GM12878 (cell line): ENCODE measurements around the gene SLC25A46. TPM values are rescaled to one million over a fixed set of nuclear protein-coding genes. Genes with fewer than 3 reads are reported as not detected.

Experiments used
- ATAC-seq: fragments of 200-7000 bp; cut with Tn5 transposase; 3 replicates; pipeline ENCODE4 v1.9.1; 2020; ENCODE audit warnings: mild to moderate bottlenecking, moderate library complexity
- BruUV-seq: library from RNA; stranded (reverse); fragments of 400-500 nt; replicated peaks from 2 replicates; lab custom pipeline; 2021; lab: Mats Ljungman, UMichigan
- CTCF ChIA-PET: fragments of 300-600 bp; sonication (Branson Sonifier 250); formaldehyde crosslinking; extraction: SDS; loops from one replicate; lab custom pipeline; 2021; ENCODE audit warnings: inconsistent platforms; lab: Yijun Ruan, JAX
- POLR2A ChIA-PET: fragments of 350-600 bp; formaldehyde crosslinking; extraction: SDS; loops from one replicate; lab custom pipeline; 2021; ENCODE audit warnings: inconsistent platforms; lab: Charles Lee
- RAD21 ChIA-PET: fragments of 300-600 bp; sonication (Branson Sonifier 250); formaldehyde crosslinking; loops from one replicate; lab custom pipeline; 2023; ENCODE audit warnings: antibody characterized with exemption; ENCODE audit not compliant: unreplicated experiment; lab: Charles Lee
- SMC1A ChIA-PET: fragments of 300-600 bp; sonication (Branson Sonifier 250); formaldehyde crosslinking; loops from one replicate; lab custom pipeline; 2023; ENCODE audit not compliant: unreplicated experiment, uncharacterized antibody; lab: Charles Lee
- DNase-seq: peaks from one replicate; pipeline ENCODE4 v3.0.0-alpha.2; 2011; ENCODE audit warnings: low read depth, low spot score
- FAIRE-seq: peaks from 3 replicates; lab custom pipeline; 2011; peaks lifted over from hg19 to GRCh38; lab: Jason Lieb, UNC
- H2AFZ ChIP-seq: 2 replicates; pipeline ENCODE4 v1.6.0; 2011; ENCODE audit warnings: low read depth, low read length, control low read depth; ENCODE audit not compliant: control insufficient read depth
- H3K27ac ChIP-seq: 2 replicates; pipeline ENCODE4 v1.5.1; 2011; ENCODE audit warnings: control low read depth; ENCODE audit not compliant: control insufficient read depth, insufficient read depth
- H3K27me3 ChIP-seq, 2 experiments: replicated peaks in 1 of 2; 2 replicates each; pipeline versions ENCODE4 v1.6.0 to v1.6.1; 2011; ENCODE audit warnings: low read length in 1 of 2; ENCODE audit not compliant: control insufficient read depth in 2 of 2, insufficient read depth in 2 of 2
- H3K36me3 ChIP-seq, 2 experiments: 2 replicates each; pipeline ENCODE4 v1.5.1; 2011; ENCODE audit warnings: low read length in 1 of 2; ENCODE audit not compliant: control insufficient read depth in 2 of 2, insufficient read depth in 2 of 2
- H3K4me1 ChIP-seq: 2 replicates; pipeline ENCODE4 v1.6.1; 2011; ENCODE audit warnings: mild to moderate bottlenecking, low read length, moderate library complexity, mixed read lengths; ENCODE audit not compliant: control insufficient read depth, insufficient read depth
- H3K4me2 ChIP-seq: 2 replicates; pipeline ENCODE4 v1.6.0; 2011; ENCODE audit warnings: control low read depth; ENCODE audit not compliant: control insufficient read depth, insufficient read depth
- H3K4me3 ChIP-seq: fragments of 200-600 bp; sonication (generic); 2 replicates; pipeline ENCODE4 v1.5.1; 2016
- H3K79me2 ChIP-seq: 2 replicates; pipeline ENCODE4 v1.6.0; 2011; ENCODE audit warnings: low read length; ENCODE audit not compliant: control insufficient read depth, insufficient read depth
- H3K9ac ChIP-seq: 2 replicates; pipeline ENCODE4 v1.8.0; 2011; ENCODE audit warnings: low read length, control low read depth, mixed read lengths; ENCODE audit not compliant: control insufficient read depth, insufficient read depth
- H3K9me3 ChIP-seq: replicated peaks from 3 replicates; pipeline ENCODE4 v1.5.1; 2011; ENCODE audit warnings: mild to moderate bottlenecking, low read length; ENCODE audit not compliant: control insufficient read depth, insufficient read depth
- H4K20me1 ChIP-seq: 2 replicates; pipeline ENCODE4 v1.6.0; 2011; ENCODE audit not compliant: control insufficient read depth, insufficient read depth
- ASH2L ChIP-seq: fragments of 300-600, 200-600 bp; sonication (generic); IDR thresholded peaks from 2 replicates; pipeline ENCODE4 v1.6.1; 2017; ENCODE audit warnings: low read depth, mild to moderate bottlenecking, borderline replicate concordance
- BACH1 ChIP-seq: fragments of 450-650 bp; IDR thresholded peaks from 2 replicates; pipeline ENCODE4 v1.6.1; 2017; ENCODE audit warnings: mild to moderate bottlenecking, borderline replicate concordance
- BMI1 ChIP-seq: fragments of 450-650 bp; IDR thresholded peaks from 2 replicates; pipeline ENCODE4 v1.6.1; 2016; ENCODE audit warnings: mild to moderate bottlenecking, moderate library complexity, borderline replicate concordance
- ETV6 ChIP-seq, 2 experiments: fragments of 450-650 bp in 1 of 2; IDR thresholded peaks in 1 of 2; conservative IDR thresholded peaks in 1 of 2; 2 replicates each; pipeline ENCODE4 v1.6.1; 2014; ENCODE audit warnings: antibody characterized with exemption in 1 of 2, borderline replicate concordance in 1 of 2, low read depth in 1 of 2, mild to moderate bottlenecking in 1 of 2, moderate library complexity in 1 of 2
- HDAC2 ChIP-seq: fragments of 200-600 bp; sonication (generic); IDR thresholded peaks from 2 replicates; pipeline ENCODE4 v1.6.1; 2017
- IRF4 ChIP-seq: IDR thresholded peaks from 2 replicates; pipeline ENCODE4 v1.6.1; 2011; ENCODE audit warnings: low read depth, low read length
- JUNB ChIP-seq: IDR thresholded peaks from 2 replicates; pipeline ENCODE4 v1.6.1; 2016; ENCODE audit warnings: antibody characterized with exemption, mild to moderate bottlenecking
- MEF2B ChIP-seq: fragments of 450-650 bp; IDR thresholded peaks from 2 replicates; pipeline ENCODE4 v1.6.1; 2018; ENCODE audit warnings: mild to moderate bottlenecking, moderate library complexity; ENCODE audit not compliant: partially characterized antibody, poor library complexity, severe bottlenecking
- MTA3 ChIP-seq: IDR thresholded peaks from 2 replicates; pipeline ENCODE4 v1.6.1; 2012; ENCODE audit warnings: low read length, inconsistent platforms, borderline replicate concordance
- NFIC ChIP-seq: IDR thresholded peaks from 2 replicates; pipeline ENCODE4 v1.6.1; 2012; ENCODE audit warnings: low read depth, mild to moderate bottlenecking, inconsistent platforms, low read length, moderate library complexity
- PML ChIP-seq: IDR thresholded peaks from 2 replicates; pipeline ENCODE4 v1.6.1; 2012; ENCODE audit warnings: low read length, inconsistent platforms
- POU2F2 ChIP-seq: IDR thresholded peaks from 3 replicates; pipeline ENCODE4 v1.6.1; 2011; ENCODE audit warnings: low read depth, mild to moderate bottlenecking, low read length, borderline replicate concordance
- RAD51 ChIP-seq: fragments of 450-650 bp; IDR thresholded peaks from 2 replicates; pipeline ENCODE4 v1.6.1; 2016; ENCODE audit warnings: moderate library complexity, mild to moderate bottlenecking, inconsistent platforms
- TBL1XR1 ChIP-seq: IDR thresholded peaks from 2 replicates; pipeline ENCODE4 v1.6.1; 2012; ENCODE audit warnings: low read depth, low read length, improper control_type of control experiment
- TCF7 ChIP-seq: IDR thresholded peaks from 2 replicates; pipeline ENCODE4 v1.6.1; 2014; ENCODE audit warnings: antibody characterized with exemption, borderline replicate concordance
- ZZZ3 ChIP-seq: IDR thresholded peaks from 2 replicates; pipeline ENCODE4 v1.6.1; 2011; ENCODE audit warnings: low read depth; ENCODE audit not compliant: control insufficient read depth, insufficient read length
- WGBS: methylation state at CpG from one replicate; pipeline ENCODE4 v1.1.6; 2016; ENCODE audit warnings: low lambda C conversion rate; ENCODE audit not compliant: insufficient replicate concordance, insufficient coverage; ENCODE audit errors: missing lambda C conversion rate; 5-methylcytosine and 5-hydroxymethylcytosine counted together
- in situ Hi-C: fragments of 300-500 bp; cut with MboI; formaldehyde crosslinking; loops from 9 replicates; pipeline ENCODE4 v1.14.3; 2018; ENCODE audit warnings: mixed read lengths
- intact Hi-C: fragments of 100-400 bp; cut with micrococcal nuclease; formaldehyde crosslinking; loops from one replicate; pipeline ENCODE4 v1.14.2; 2022; ENCODE audit not compliant: unreplicated experiment
- polyA plus RNA-seq, 11 experiments: library from polyadenylated mRNA; depleted of rRNA in 4 of 11; unstranded in 6 of 11; stranded (reverse) in 5 of 11; fragments of >200 nt; fragmentation: Nextera tagmentation in 4 of 11; fragmentation: Illumina TruSeq in 1 of 11; extraction: Ambion mirVana in 4 of 11; extraction: Trizol in 1 of 11; gene quantifications; 1 replicate in 1 of 11; 2 replicates in 10 of 11; pipeline versions ENCODE4 v1.2.1 to v1.2.3, GENCODE V29; 2011 to 2016; ENCODE audit warnings: inconsistent platforms in 2 of 11, missing spikeins in 2 of 11, low read depth in 1 of 11
- total RNA-seq, 4 experiments: library from RNA; depleted of rRNA in 3 of 4; stranded (reverse); fragments of >200 nt in 3 of 4; fragmentation: Illumina TruSeq in 1 of 4; extraction: Trizol in 1 of 4; gene quantifications; 2 replicates each; pipeline versions ENCODE4 v1.2.1 to v1.2.3, GENCODE V29; 2013 to 2021
- TF ChIP-seq, protein P1 (sequence below): fragments of 450-650 bp; formaldehyde crosslinking; IDR thresholded peaks from 2 replicates; pipeline ENCODE4 v1.5.0; 2022; ENCODE audit warnings: mild to moderate bottlenecking, missing genetic modification characterization

The SLC25A46 gene
- total and polyA plus RNA-seq, 10 of the 15 experiments (the other 5 are each of a cell fraction or from before 2014, with no cell fraction given) = 18.0 to 89.6 (median 68.2) TPM

GRCh38 chr5:110751902-110752762 lies 13.3 kb downstream of the SLC25A46 start:
- CTCF ChIA-PET = interaction anchor here (0.9 to 4.6 kb wide), 2 partner anchors 13 to 488 kb away, joined by 4 to 33 read pairs; partner anchors contain the start of gene SLC25A46
- TF ChIP-seq BMI1 (peak; percentile 94), MTA3 (peak; percentile 68; the same call in 1 of the 2 replicates), IRF4 (peak; percentile 95), TCF7 (peak; percentile 52; the same call in 1 of the 2 replicates), JUNB (peak; percentile 93), NFIC (peak; percentile 98), PML (peak; percentile 84), RAD51 (0 out of 2 replicates have a peak, but pooled peaks have one; percentile 51), ZZZ3 (no peak), TBL1XR1 (peak; percentile 74; the same call in 1 of the 2 replicates), POU2F2 (peak; percentile 96), BACH1 (peak; percentile 61; the same call in 1 of the 2 replicates), ETV6 (conservative IDR thresholded peaks at IDR 0.05 in 1 of 2, IDR thresholded peaks at IDR 0.05 in 1 of 2; ENCODE audit: borderline replicate concordance in 1 of 2, low read depth in 1 of 2) (0 out of 4 replicates have a peak, but pooled peaks of 1 of the 2 experiments have one; percentile 51), HDAC2 (no peak), MEF2B (peak; percentile 73), ASH2L (0 out of 2 replicates have a peak, but pooled peaks have one; percentile 58)
- TF ChIP-seq, protein P1, sequence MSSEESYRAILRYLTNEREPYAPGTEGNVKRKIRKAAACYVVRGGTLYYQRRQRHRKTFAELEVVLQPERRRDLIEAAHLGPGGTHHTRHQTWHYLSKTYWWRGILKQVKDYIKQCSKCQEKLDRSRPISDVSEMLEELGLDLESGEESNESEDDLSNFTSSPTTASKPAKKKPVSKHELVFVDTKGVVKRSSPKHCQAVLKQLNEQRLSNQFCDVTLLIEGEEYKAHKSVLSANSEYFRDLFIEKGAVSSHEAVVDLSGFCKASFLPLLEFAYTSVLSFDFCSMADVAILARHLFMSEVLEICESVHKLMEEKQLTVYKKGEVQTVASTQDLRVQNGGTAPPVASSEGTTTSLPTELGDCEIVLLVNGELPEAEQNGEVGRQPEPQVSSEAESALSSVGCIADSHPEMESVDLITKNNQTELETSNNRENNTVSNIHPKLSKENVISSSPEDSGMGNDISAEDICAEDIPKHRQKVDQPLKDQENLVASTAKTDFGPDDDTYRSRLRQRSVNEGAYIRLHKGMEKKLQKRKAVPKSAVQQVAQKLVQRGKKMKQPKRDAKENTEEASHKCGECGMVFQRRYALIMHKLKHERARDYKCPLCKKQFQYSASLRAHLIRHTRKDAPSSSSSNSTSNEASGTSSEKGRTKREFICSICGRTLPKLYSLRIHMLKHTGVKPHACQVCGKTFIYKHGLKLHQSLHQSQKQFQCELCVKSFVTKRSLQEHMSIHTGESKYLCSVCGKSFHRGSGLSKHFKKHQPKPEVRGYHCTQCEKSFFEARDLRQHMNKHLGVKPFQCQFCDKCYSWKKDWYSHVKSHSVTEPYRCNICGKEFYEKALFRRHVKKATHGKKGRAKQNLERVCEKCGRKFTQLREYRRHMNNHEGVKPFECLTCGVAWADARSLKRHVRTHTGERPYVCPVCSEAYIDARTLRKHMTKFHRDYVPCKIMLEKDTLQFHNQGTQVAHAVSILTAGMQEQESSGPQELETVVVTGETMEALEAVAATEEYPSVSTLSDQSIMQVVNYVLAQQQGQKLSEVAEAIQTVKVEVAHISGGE (CRISPR knock-in tag) = no peak

More at GRCh38 chr5:110751902-110752762, 13.3 kb downstream of the SLC25A46 start:
- in situ Hi-C loops = loop anchor here (10.0 kb wide), 3 partner anchors 313 to 533 kb away; partner anchors contain the start of gene WDR36
- 5% methylated on average over 8 of the region's 8 CpGs for WGBS
- H3K27me3 ChIP-seq = no peaks in the 10 kb centered on the region
- H3K4me3 ChIP-seq = peak overlapping the region; percentile 46; the same call in 1 of the 2 replicates
- H3K4me2 ChIP-seq = peak overlapping the region; percentile 78
- intact Hi-C loops = loop anchor here (1.0 to 10.0 kb wide), 4 partner anchors 13 to 1060 kb away; partner anchors contain the start of genes SLC25A46 and STARD4
- TSS peak; percentile 95 for BruUV-seq
- peak overlapping the region; percentile 15; the same call in 1 of the 2 replicates for H2AFZ ChIP-seq
- peak; percentile 94 for ATAC-seq
- peaks cover 30% of the 10 kb centered on the region for H3K4me1 ChIP-seq
- POLR2A ChIA-PET = interaction anchor here (0.7 to 4.3 kb wide), 3 partner anchors 9 to 104 kb away, joined by 3 to 45 read pairs (median 5); partner anchors contain the start of gene SLC25A46
- SMC1A ChIA-PET = interaction anchor here (0.6 to 3.8 kb wide), 6 partner anchors 13 to 624 kb away, joined by 3 to 67 read pairs (median 4); partner anchors contain the start of genes SLC25A46, TMEM232 and WDR36
- H3K9me3 ChIP-seq = no peaks in the 10 kb centered on the region
- peaks cover 0 to 11% of the 10 kb centered on the region in 2 experiments; a peak in 2 of 4 replicates for H3K36me3 ChIP-seq
- H3K9ac ChIP-seq = peak overlapping the region; percentile 38; the same call in 1 of the 2 replicates
- RAD21 ChIA-PET = interaction anchor here (1.1 to 2.6 kb wide), 5 partner anchors 10 to 15 kb away, joined by 4 to 10 read pairs (median 6); no protein-coding TSS in a partner anchor
- H3K79me2 ChIP-seq = peaks cover 22% of the 10 kb centered on the region
- no peaks in the 10 kb centered on the region for H4K20me1 ChIP-seq
- peak; percentile 99 for FAIRE-seq
- DNase-seq = peak; percentile 96
- peak overlapping the region; percentile 96 for H3K27ac ChIP-seq
